ENCODE data around the gene FAIM. TPM values are rescaled to one million over a fixed set of nuclear protein-coding genes. Genes with fewer than 3 reads are reported as not detected.
"Not testable (repeated sequence)": the region's sequence is repeated elsewhere in the genome, so short reads cannot be mapped to it uniquely, and the experiment has no call there.

The FAIM gene
- polyA plus RNA-seq, 2 of the 4 experiments (the other 2 are of a cell fraction): 13.7 to 20.8 TPM

GRCh38 chr3:138567403-138567802, 41.2 kb upstream of the FAIM start:
- ATAC-seq: 0 out of 6 replicates have a peak, but pooled peaks of 1 of the 2 experiments have one; percentile 46
- DNase-seq (ENCODE audit: low read depth in 1 of 2, low spot score in 1 of 2): peak in 1 of 2 experiments; percentile 5
- no peak overlapping the region for H3K4me2 ChIP-seq
- no peaks in the 10 kb centered on the region for H3K4me1 ChIP-seq
- TF ChIP-seq HOXB13 (CRISPR knock-in tag; IDR thresholded peaks at IDR 0.05; ENCODE audit: low read depth): no peak
- no peak for TF ChIP-seq RNF2 (IDR thresholded peaks at IDR 0.05; ENCODE audit: borderline replicate concordance, low read depth)
- TF ChIP-seq, protein P1, sequence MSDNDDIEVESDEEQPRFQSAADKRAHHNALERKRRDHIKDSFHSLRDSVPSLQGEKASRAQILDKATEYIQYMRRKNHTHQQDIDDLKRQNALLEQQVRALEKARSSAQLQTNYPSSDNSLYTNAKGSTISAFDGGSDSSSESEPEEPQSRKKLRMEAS (IDR thresholded peaks at IDR 0.05): no peak
- peak in 1 of 2 experiments; percentile 26; a peak in 1 of 5 replicates for TF ChIP-seq RAD21 (conservative IDR thresholded peaks at IDR 0.05 in 1 of 2, IDR thresholded peaks at IDR 0.05 in 1 of 2)
- 0 out of 3 replicates have a peak, but pooled peaks have one; percentile 8 for TF ChIP-seq CTCF (IDR thresholded peaks at IDR 0.05)
- no peak for TF ChIP-seq CBX8 (IDR thresholded peaks at IDR 0.05)
- no peak overlapping the region for H3K4me3 ChIP-seq
- POLR2A ChIA-PET: no interaction called here
- no peak overlapping the region for H3K27ac ChIP-seq
- FAIRE-seq: no peak
- CTCF ChIA-PET: interaction anchor here (0.6 to 1.1 kb wide), 2 partner anchors 27 to 356 kb away, joined by 3 read pairs; no protein-coding TSS in a partner anchor
- H3K9me3 ChIP-seq: no peaks in the 10 kb centered on the region

DNA sequence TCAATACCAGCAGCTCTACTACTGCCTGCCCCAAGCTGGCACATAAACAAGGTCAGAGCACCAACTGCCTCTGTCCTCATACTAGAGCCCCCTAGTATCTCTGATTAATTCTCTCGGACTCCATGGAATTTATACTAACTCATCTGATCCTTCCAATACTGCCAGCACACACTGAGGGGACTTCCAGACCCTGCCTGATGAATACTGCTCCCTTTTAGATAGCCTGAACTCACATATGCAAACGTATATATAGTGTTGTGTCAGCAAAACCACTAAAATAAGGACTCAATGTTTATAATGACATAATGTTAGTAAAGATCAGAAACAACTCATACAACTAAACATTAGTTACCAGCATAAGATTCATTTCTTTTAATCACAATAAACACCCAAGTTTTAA, 39.5 kb upstream of the FAIM start:
- TF ChIP-seq MAFK (IDR thresholded peaks at IDR 0.05; ENCODE audit: partially characterized antibody): peak; percentile 86
- TF ChIP-seq HDAC2 (IDR thresholded peaks at IDR 0.05): no peak
- Histone ChIP-seq H3K9me3 (no peaks in the 10 kb centered on the region), H3K4me2 (no peak overlapping the region), H3K4me3 (no peak overlapping the region), H3K4me1 (no peaks in the 10 kb centered on the region), H3K27ac (no peak overlapping the region)
- 41% methylated on average over 2 of the region's 2 CpGs for WGBS (ENCODE audit: missing lambda C conversion rate)
- ChIA-PET POLR2A (no interaction called here), CTCF (interaction anchor here (1.9 to 2.6 kb wide), 2 partner anchors 26 to 347 kb away, joined by 7 to 8 read pairs; partner anchors contain the start of gene CEP70)
- DNase-seq (ENCODE audit: low read depth in 1 of 2, low spot score in 1 of 2): no peak
- no peak; a peak in 1 of 6 replicates for ATAC-seq
- FAIRE-seq: no peak

DNA sequence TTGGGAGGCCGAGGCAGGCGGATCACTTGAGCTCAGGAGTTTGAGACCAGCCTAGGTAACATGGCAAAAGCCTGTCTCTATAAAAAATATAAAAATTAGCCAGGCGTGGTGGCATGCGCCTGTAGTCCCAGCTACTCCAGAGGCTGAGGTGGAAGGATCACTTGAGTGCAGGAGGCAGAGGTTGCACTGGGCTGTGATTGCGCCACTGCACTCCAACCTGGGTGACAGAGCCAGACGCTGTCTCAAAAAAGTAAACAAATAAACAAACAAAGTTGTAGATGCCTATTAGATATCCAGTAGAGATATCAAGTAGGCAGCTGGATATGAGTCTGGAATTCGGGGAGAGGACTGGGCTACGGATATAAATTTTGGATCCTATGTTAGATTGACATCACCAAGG, 38.9 kb upstream of the FAIM start:
- DNase-seq (ENCODE audit: low read depth in 1 of 2, low spot score in 1 of 2); H3K4me1 ChIP-seq; H3K4me3 ChIP-seq; H3K9me3 ChIP-seq; H3K4me2 ChIP-seq; FAIRE-seq; POLR2A ChIA-PET; H3K27ac ChIP-seq; ATAC-seq: not testable (repeated sequence)
- CTCF ChIA-PET: interaction anchor here (1.4 to 2.6 kb wide), 3 partner anchors 25 to 354 kb away, joined by 4 to 8 read pairs (median 7); partner anchors contain the start of gene CEP70
- peak in 1 of 2 experiments; percentile 46; a peak in 1 of 4 replicates for TF ChIP-seq CEBPB (IDR thresholded peaks at IDR 0.05)
- WGBS (ENCODE audit: missing lambda C conversion rate): 73% methylated on average over 8 of the region's 8 CpGs

DNA sequence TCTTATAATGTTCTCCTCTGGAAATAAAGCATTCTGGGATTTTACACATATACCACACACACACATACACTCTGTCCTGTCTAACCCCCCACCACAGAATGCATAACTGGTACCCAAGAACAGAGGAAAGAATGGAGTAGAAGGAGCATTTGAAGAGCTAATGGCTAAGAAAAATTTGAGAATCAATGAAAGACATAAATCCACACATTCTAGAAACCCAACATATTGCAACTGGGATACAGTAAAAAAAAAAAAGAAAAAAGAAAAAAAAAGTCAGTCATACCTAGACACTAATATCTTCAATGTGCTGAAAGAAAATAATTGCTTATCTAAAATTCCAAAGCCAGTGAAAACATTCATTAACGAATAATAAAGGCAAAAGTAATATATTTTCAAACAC, 35.4 kb upstream of the FAIM start:
- no peak overlapping the region for H3K4me3 ChIP-seq
- POLR2A ChIA-PET: no interaction called here
- no peak for DNase-seq (ENCODE audit: low read depth in 1 of 2, low spot score in 1 of 2)
- TF ChIP-seq ZNF302 (CRISPR knock-in tag; IDR thresholded peaks at IDR 0.05) (no peak), FOSB (CRISPR knock-in tag; IDR thresholded peaks at IDR 0.05) (no peak), SMC3 (IDR thresholded peaks at IDR 0.05) (no peak), MYC (IDR thresholded peaks at IDR 0.05; ENCODE audit: borderline replicate concordance, low read length) (no peak), POLR2AphosphoS2 (conservative IDR thresholded peaks at IDR 0.05; ENCODE audit: low read length) (no peak), RFX5 (IDR thresholded peaks at IDR 0.05) (no peak), HOXB5 (CRISPR knock-in tag; IDR thresholded peaks at IDR 0.05) (no peak), CBX2 (IDR thresholded peaks at IDR 0.05; ENCODE audit: borderline replicate concordance, low read depth) (no peak), RCOR1 (IDR thresholded peaks at IDR 0.05; ENCODE audit: low read depth, low read length) (no peak), ZC3H11A (IDR thresholded peaks at IDR 0.05) (no peak), JUNB (IDR thresholded peaks at IDR 0.05) (no peak), CHD2 (IDR thresholded peaks at IDR 0.05; ENCODE audit: low read length, partially characterized antibody) (no peak), POLR2A (IDR thresholded peaks at IDR 0.05; ENCODE audit: low read length) (no peak), MAFK (IDR thresholded peaks at IDR 0.05; ENCODE audit: partially characterized antibody) (no peak), HDAC2 (IDR thresholded peaks at IDR 0.05) (no peak)
- TF ChIP-seq, protein P2, sequence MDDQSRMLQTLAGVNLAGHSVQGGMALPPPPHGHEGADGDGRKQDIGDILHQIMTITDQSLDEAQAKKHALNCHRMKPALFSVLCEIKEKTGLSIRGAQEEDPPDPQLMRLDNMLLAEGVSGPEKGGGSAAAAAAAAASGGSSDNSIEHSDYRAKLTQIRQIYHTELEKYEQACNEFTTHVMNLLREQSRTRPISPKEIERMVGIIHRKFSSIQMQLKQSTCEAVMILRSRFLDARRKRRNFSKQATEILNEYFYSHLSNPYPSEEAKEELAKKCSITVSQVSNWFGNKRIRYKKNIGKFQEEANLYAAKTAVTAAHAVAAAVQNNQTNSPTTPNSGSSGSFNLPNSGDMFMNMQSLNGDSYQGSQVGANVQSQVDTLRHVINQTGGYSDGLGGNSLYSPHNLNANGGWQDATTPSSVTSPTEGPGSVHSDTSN (IDR thresholded peaks at IDR 0.05): no peak
- CTCF ChIA-PET: no interaction called here
- no peaks in the 10 kb centered on the region for H3K9me3 ChIP-seq
- 90% methylated on average over 1 of the region's 1 CpG for WGBS (ENCODE audit: missing lambda C conversion rate)
- no peak for FAIRE-seq
- no peak overlapping the region for H3K4me2 ChIP-seq
- H3K27ac ChIP-seq: no peak overlapping the region
- no peak for ATAC-seq
- H3K4me1 ChIP-seq: no peaks in the 10 kb centered on the region
